ENCODE data around the gene LGR5.
"Not testable (repeated sequence)": the region's sequence is repeated elsewhere in the genome, so short reads cannot be mapped to it uniquely, and the experiment has no call there.

LGR5 gene

GRCh38 chr12:71551529-71551928 is 111.9 kb downstream of the LGR5 start:
- DNase-seq (ENCODE audit: low read depth) = no peak

- no peak for DNase-seq (ENCODE audit: low read depth)
Observed at GRCh38 chr12:71552728-71553501, 113.3 kb downstream of the LGR5 start.

GRCh38 chr12:71555191-71555590 is 115.6 kb downstream of the LGR5 start:
- DNase-seq (ENCODE audit: low read depth) = no peak

- not testable (repeated sequence) for DNase-seq (ENCODE audit: low read depth)
Observed at GRCh38 chr12:71555789-71556188, 116.2 kb downstream of the LGR5 start.

- DNase-seq (ENCODE audit: low read depth) = no peak
Observed at GRCh38 chr12:71556448-71556847, 116.8 kb downstream of the LGR5 start.

GRCh38 chr12:71556875-71557274 is 117.3 kb downstream of the LGR5 start:
- no peak for DNase-seq (ENCODE audit: low read depth)

- no peak for DNase-seq (ENCODE audit: low read depth)
Observed at GRCh38 chr12:71558445-71558844, 118.8 kb downstream of the LGR5 start.

GRCh38 chr12:71562676-71563595 is 123.3 kb downstream of the LGR5 start:
- no peak for DNase-seq (ENCODE audit: low read depth)

GRCh38 chr12:71565535-71565934 is 125.9 kb downstream of the LGR5 start:
- no peak for DNase-seq (ENCODE audit: low read depth)

- DNase-seq (ENCODE audit: low read depth) = no peak
Observed at GRCh38 chr12:71566655-71567054, 127.1 kb downstream of the LGR5 start.

- no peak for DNase-seq (ENCODE audit: low read depth)
Observed at GRCh38 chr12:71567537-71567936, 127.9 kb downstream of the LGR5 start.

GRCh38 chr12:71569885-71570284 is 130.3 kb downstream of the LGR5 start:
- DNase-seq (ENCODE audit: low read depth) = not testable (repeated sequence)

- no peak for DNase-seq (ENCODE audit: low read depth)
Observed at GRCh38 chr12:71576496-71576895, 136.9 kb downstream of the LGR5 start.

- no peak for DNase-seq (ENCODE audit: low read depth)
Observed at GRCh38 chr12:71578694-71579258, 139.2 kb downstream of the LGR5 start.

GRCh38 chr12:71581206-71581605 is 141.6 kb downstream of the LGR5 start:
- DNase-seq (ENCODE audit: low read depth) = no peak

GRCh38 chr12:71582925-71583324 is 143.3 kb downstream of the LGR5 start:
- DNase-seq (ENCODE audit: low read depth) = no peak

- DNase-seq (ENCODE audit: low read depth) = no peak
Observed at GRCh38 chr12:71584356-71584755, 144.8 kb downstream of the LGR5 start.

GRCh38 chr12:71585218-71585617 is 145.6 kb downstream of the LGR5 start:
- no peak for DNase-seq (ENCODE audit: low read depth)

GRCh38 chr12:71587012-71587411 is 147.4 kb downstream of the LGR5 start:
- no peak for DNase-seq (ENCODE audit: low read depth)

GRCh38 chr12:71589478-71589881 is 149.9 kb downstream of the LGR5 start:
- DNase-seq (ENCODE audit: low read depth) = no peak

- DNase-seq (ENCODE audit: low read depth) = no peak
Observed at GRCh38 chr12:71591601-71592000, 152.0 kb downstream of the LGR5 start.

GRCh38 chr12:71592841-71593240 is 153.2 kb downstream of the LGR5 start:
- no peak for DNase-seq (ENCODE audit: low read depth)
